Stimulated activated CD4-positive, alpha-beta T cell treated with anti-CD3 and anti-CD28 coated beads, TNF-alpha, amount 100 ng/mL, for 1 hour (primary cell): ENCODE results near the gene ACAP2.
"Not testable (repeated sequence)": the region's sequence is repeated elsewhere in the genome, so short reads cannot be mapped to it uniquely, and the experiment has no call there.

Experiments
- DNase-seq, 3 donors: peaks; one replicate each; pipeline ENCODE4 v3.0.0-alpha.2; 2020; ENCODE audit warnings: low read depth in 3 of 3, low spot score in 1 of 3

The ACAP2 gene

DNA sequence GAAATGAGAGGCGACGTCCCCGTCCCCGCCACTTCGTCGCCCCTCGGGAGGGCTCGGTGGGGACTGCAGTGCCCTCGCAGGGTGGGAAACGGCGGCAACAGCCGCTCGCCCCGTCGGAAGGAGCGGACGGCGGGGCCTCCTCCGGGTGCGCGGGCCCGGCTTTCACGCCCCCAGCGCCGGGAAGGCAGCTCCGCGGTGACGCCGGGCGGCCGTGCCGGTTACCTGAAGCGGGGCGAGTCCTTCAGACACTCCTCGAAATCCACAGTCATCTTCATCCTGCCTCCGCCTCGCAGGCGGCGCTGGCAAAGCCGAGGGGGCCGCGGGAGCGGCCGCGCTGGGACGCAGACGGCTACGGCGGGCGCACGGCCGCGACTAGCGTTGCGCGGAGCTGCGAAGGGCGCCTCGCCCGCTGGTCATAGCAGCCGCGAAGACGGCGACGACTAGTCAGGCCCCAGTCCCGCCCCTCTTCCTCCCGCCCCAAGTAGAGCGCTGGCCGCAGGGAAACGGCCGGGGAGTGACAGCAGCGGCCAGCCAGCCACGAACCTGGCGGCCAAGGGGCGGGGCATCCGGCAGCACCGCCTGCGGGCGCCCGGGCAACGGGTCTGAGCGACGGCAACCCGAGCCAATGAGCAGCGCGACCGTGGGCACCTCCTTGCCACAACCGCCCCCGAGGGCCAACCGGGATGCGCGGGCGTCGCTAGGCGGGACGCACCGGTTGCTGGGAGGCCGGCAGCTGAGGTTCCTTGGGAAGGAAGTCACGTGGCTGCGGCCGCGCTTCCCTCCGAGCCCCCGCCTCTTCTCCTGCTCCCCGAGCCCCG lies at the start of gene ACAP2:
Gene ACAP2, minus strand, starts transcription at position 448 of the 818 bp plus-strand sequence. Its CDS starts 173 bp downstream, at position 275.
- DNase-seq: peak; percentile 96 to 98 (median 98)

DNA sequence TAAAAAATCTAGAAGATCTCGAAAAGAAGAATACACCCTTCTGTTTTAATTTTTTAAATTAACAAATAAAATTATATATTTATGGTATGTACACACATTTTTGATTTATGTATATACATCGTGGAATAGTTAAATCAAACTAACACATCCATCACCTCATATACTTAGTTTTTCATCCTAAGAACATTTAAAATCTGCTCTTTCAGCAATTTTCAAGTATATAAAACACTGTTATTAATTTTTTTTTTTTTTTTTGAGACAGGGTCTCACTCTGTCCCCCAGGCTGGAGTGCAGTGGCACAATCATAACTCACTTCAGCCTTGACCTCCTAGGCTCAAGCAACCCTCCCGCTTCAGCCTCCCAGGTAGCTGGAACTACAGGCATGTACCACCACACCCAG lies 32.8 kb upstream of the ACAP2 start:
- no peak for DNase-seq

DNA sequence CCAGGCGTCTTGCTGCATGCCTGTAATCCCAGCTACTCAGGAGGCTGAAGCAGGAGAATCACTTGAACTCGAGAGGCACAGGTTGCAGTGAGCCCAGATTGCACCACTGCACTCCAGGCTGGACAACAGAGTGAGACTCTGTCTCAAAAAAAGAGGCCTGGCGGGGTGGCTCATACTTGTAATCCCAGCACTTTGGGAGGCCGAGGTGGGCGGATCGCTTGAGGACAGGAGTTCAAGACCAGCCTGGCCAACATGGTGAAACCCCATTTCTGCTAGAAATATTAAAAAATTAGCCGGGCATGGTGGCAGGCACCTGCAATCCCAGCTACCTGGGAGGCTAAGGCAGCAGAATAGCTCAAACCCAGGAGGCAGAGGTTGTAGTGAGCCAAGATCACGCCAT lies 32.3 kb upstream of the ACAP2 start:
- DNase-seq: not testable (repeated sequence)

DNA sequence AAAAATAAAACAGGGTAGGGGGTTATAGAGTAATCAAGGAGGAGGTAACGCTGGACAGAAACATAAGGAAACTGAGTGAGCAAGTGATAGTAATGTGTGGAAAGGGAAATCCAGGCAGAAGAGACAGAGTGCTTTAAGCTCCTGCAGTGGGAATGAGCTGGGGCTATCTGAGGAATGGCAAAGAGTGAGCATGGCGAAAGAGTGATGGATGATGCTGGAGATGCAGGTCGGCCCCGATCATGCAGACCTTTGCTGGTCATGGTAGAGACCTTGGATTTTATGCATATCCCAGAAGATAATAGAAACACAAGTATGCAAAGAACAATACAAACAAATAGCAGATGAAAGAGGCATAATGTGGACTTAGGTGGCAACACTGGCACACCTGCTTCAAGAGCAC lies 26.0 kb upstream of the ACAP2 start:
- no peak for DNase-seq

GRCh38 chr3:195468391-195468776 lies 25.6 kb upstream of the ACAP2 start:
- DNase-seq: no peak

DNA sequence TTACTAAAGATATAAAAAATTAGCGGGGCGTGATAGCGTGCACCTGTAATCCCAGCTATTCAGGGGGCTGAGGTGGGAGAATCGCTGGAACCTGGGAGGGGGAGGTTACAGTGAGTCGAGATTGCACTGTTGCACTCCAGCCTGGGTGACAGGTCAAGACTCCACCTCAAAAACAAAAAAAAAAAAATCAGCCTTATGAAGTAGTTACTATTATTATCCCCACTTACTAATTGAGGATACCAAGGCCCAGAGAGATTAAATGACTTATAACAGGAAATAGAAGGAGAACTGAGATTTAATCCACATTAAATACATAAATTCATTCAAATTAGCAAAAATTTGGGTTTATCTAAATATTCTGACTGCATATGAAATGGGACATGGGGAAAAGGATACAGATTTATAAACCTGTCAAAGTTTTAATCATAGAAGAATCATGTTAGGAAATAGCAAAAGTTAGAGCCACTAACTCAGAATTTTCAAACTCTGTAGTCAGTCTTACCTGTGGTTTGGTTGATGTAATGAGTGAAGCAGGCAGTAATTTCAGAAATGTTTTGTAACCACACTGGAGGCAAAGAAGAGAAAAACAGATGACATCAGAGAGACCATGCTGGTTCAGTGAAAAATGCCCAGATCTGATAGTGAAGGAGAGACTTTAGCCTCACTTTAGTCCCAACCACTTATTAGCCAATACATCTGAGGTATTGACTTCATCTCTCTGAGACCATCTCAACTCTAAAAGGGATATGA lies 25.0 kb upstream of the ACAP2 start:
- no peak for DNase-seq

DNA sequence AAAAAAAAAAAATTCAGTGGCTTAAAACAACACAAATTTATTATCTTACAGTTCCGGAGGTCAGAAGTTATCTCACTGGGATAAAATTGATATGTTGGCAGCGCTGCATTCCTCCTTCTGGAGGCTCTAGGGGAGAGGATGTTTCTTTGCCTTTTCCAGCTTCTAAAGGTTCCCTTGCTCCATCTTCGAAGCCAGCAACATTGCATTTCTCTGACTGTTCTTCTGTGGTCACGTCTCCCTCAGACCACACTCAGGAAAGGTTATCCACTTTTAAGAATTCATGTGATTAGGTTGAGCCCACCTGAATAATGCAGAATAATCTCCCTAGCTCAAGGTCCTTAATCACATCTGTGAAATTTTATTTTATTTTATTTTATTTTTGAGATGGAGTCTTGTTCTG lies 23.4 kb upstream of the ACAP2 start:
- DNase-seq: no peak

DNA sequence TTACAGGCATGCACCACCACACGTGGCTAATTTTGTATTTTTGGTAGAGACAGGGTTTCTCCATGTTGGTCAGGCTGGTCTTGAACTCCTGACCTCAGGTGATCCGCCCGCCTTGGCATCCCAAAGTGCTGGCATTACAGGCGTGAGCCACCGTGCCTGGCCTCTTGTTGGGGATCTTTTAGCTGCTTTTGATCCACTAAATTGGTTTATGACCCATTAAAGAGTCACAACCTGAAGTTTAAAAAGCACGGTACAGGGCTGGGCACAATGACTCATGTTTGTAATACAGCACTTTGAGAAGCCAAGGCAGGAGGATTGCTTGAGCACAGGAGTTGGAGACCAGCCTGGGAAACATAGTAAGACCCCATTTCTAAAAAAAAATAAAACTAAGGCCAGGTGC lies 20.1 kb upstream of the ACAP2 start:
- not testable (repeated sequence) for DNase-seq

DNA sequence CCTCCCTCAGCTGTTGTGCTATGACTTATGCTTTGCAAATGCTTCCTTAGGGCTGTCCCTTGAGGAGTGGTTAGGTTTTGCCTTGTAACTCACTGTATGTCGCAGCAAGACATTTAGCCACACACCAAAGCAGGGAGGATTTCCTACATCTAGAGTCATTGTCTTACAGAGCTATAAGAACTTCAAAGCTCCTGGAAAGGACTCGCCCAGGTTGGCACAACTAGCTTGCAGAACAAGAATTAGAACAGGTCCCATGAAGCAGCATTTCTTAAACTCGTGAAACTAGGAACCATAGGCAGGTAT lies 19.4 kb upstream of the ACAP2 start:
- DNase-seq: no peak

DNA sequence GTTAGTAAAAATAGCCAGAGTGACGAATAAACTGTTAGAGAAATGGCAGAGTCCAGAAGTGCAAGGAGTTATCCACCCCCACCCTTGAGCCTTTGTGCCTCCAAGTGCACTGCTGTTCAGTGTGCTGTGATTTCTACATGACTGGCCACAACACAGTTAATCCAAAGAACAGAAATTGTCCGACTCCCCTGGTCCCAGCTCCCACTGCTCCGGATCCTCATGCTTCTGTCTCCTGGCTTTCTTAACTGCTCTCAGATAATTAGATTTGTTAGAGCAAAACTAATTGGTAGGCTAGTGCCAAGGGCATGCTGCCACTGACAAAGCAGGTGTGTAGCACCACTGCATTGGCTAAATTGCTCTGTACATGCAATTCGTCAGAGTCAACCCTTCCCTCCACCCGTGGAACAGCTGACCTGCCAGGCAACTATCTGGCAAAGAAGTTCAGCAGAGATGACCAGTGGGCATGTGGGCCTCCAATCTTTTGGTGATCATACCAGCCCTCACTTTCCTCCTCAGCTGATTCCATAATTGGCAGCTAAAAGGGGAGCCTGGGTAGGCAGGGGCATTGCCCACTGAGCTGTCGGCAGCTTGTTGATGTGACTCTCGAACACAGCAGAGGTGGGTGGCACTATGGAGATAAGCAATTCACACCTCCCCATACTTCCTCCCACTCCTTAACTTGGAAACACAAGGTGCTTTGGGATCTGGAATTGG lies 18.9 kb upstream of the ACAP2 start:
- no peak for DNase-seq

DNA sequence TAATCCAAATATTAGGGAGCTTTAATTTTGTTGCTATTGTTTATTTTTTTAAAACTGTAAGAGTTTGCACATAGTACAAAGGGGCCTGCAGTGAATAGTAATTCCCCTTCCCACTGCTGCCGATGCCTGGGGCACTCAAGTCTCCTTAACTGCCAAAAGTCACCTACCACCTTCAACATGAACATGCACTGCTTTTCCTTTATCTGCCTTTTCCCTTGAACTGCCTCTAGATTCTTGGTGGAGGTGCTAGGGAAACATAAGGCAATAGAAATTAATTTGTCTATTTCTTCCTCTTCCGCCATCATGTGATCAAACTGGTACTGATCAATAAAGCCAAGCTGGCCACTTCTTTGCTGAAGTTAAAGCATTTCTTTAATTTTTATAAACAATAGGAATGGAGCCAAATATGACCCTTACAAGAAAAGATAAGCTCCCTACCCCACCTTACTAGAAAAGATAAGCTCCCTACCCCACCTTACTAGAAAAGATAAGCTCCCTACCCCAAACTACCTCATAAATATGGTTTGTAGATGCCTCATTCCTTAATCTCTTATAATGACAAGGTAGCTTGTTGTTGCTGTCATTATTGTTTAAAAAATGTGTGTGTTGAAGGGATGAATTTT lies 17.4 kb upstream of the ACAP2 start:
- DNase-seq: no peak

DNA sequence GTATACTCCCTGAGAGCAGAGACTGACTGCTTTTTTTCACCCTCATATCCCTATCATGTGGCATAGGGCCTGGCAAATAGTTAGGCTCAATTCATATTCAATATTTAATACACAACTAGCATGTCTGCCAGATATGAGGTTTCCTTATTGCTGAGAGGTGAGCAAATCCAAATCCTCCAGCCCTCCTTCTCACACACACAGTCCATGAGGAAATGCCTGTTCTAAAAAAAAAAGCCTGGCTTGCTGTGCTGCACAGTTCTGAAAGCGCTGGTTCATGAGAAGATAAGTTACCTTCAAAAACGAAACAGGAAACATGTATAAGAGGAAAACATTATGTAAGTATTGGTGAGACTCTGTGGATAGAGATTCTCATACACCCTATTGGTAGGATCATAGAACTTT lies 15.5 kb upstream of the ACAP2 start:
- DNase-seq: no peak

GRCh38 chr3:195455789-195456188 lies 13.0 kb upstream of the ACAP2 start:
- DNase-seq: no peak

DNA sequence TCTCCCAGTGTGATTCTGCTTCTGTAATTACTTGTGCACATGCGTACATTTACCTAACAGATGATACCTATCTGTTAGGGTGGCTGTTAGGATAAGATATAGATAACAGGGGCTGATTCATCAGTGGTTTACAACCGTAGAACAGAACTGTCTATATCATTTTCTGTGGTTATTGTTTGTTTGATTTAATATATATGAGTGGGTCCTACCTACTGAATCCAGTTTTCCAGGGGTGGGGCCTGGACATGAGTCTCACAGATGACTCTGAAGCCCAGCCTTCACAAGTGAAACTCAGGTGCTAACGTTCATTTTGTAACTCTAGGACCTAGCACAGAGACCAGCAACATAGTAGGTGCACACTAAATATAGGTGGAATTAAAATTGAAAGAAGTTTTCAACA lies 10.4 kb upstream of the ACAP2 start:
- no peak for DNase-seq

GRCh38 chr3:195451373-195452015 lies 8.7 kb upstream of the ACAP2 start:
- DNase-seq: no peak

DNA sequence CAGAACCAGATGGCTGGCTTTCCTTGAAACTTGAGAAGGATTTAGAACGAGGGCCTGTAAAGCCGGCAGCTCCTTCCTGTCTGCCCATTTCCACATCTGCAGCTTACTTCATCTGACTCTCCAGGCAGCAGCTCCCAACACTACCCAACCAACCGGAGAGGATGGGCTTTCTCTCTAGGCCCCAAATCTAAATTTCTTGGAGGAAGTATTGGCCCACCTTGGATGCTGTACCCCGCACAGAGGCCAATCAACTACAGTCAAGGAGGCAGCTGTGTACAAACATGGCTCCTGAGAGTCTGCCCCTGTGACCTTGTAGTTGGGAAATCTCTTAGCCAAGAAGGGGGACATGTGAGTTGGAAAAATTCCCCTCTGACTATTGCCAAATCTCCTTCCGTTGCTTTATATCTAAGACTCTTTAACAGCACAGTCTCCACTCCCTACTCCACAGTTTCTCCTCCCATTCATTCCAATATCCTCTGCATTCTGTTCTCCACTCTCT lies 8.0 kb upstream of the ACAP2 start:
- no peak for DNase-seq

DNA sequence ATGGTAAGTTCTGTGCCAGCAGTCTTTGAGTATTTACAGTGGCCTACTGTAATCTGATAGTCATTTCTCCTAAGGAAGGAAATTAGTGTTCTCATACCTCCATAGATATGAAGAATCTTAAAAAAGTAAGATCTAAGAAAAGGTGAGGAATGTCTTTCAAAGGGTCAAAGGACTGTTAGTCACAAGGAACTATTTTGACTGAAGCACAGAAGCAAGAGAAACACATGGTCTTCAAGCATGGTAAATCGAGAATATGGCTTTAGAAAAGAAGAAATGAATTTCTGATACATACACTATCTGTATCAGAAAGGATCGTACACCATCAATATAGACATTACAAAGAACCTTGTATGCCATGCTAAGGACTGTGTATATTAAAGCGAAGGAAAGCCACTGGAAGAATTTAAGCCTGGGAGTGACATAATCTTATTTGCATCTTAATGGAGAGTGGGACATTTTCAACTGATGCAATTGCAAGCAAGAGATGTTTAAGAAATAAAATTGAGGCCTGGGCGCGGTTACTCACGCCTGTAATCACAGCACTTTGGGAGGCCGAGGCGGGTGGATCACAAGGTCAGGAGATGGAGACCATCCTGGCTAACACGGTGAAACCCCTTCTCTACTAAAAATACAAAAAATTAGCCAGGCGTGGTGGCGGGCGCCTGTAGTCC lies 5.5 kb upstream of the ACAP2 start:
- DNase-seq: no peak

DNA sequence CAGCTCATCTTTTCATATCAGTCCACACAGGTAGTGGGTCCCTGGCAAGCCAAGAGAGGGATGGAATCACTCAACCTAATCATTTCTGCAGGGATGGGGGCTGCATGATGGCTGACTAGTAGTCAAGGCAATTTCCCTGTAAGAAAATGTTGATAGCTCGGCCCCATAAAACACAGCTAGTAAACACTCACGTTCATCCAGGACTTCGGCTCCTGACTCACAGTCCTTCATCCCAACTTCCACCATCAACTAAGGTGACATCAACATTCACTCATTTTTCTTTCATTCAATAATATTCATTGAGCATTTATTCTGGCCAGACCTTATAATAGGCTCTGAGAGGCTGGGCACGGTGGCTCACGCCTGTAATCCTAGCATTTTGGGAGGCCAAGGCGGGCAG lies 4.4 kb upstream of the ACAP2 start:
- no peak for DNase-seq

DNA sequence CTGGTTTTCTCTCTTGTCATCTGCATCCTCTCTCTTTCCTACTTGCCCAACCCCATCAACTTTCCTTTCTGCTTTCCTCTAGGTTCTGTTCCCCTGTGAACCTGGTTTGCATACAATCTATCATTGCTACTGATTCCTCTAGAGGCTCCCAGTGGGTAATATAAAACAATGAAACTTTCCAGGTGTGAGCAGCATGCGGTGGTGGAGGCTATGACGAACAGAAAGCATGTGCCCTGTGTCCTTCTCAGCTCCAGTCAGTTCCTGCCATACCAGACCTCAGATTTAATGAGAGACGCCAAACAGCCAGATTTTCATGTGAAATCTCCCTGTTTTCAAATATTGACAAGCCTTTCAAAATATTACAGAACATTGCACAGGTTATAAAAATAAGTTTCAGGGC lies 3.5 kb upstream of the ACAP2 start:
- no peak for DNase-seq

DNA sequence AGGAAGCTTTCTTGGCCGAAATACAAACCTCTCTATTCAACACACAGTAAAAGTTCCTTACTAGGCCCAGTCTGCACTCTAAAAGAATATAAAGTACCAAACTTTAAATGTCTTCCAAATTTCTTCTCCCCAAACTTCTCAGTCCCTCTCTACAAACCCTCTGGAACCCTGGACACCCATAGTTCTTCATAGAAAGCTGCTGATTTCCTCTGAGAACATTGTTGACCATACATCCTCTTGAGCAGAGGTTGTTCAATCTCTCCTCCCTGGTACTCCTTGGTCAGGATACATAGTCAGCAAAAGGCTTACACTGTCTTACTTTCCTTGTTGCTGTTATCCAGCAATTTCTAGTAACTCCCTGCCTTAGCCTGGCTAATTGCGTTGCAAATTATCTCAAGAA lies 3.1 kb upstream of the ACAP2 start:
- DNase-seq: no peak
